H9 (cell line): Measurements from ENCODE around the gene ZNF70. TPM values are rescaled to one million over a fixed set of nuclear protein-coding genes. Genes with fewer than 3 reads are reported as not detected.

Source experiments
- DNase-seq: peaks from one replicate; pipeline ENCODE4 v3.0.0-alpha.2; 2017
- H2AFZ ChIP-seq: one replicate; pipeline ENCODE4 v1.6.1; 2013; ENCODE audit warnings: mild to moderate bottlenecking, low read length, control low read depth, moderate library complexity
- H2AK5ac ChIP-seq: 2 replicates; pipeline ENCODE4 v1.6.1; 2013; ENCODE audit warnings: low read length, control low read depth, mixed read lengths; ENCODE audit not compliant: insufficient read length
- H2BK120ac ChIP-seq: one replicate; pipeline ENCODE4 v1.6.1; 2013; ENCODE audit warnings: low read depth, mild to moderate bottlenecking, low read length, control low read depth, inconsistent platforms; ENCODE audit not compliant: poor library complexity, severe bottlenecking
- H2BK12ac ChIP-seq: 2 replicates; pipeline ENCODE4 v1.6.1; 2013; ENCODE audit warnings: low read length, control low read depth, mixed read lengths, low read depth; ENCODE audit not compliant: insufficient read length
- H2BK15ac ChIP-seq: 2 replicates; pipeline ENCODE4 v1.6.1; 2013; ENCODE audit warnings: low read depth, low read length, control low read depth
- H2BK20ac ChIP-seq: one replicate; pipeline ENCODE4 v1.6.1; 2013; ENCODE audit warnings: low read depth, mild to moderate bottlenecking, low read length, control low read depth, inconsistent platforms; ENCODE audit not compliant: poor library complexity, severe bottlenecking
- H2BK5ac ChIP-seq: 2 replicates; pipeline ENCODE4 v1.6.1; 2013; ENCODE audit warnings: low read length, control low read depth, mixed read lengths; ENCODE audit not compliant: insufficient read length
- H3K14ac ChIP-seq: 2 replicates; pipeline ENCODE4 v1.6.1; 2013; ENCODE audit warnings: low read length, control low read depth; ENCODE audit not compliant: insufficient read depth
- H3K18ac ChIP-seq: 2 replicates; pipeline ENCODE4 v1.6.1; 2013; ENCODE audit warnings: low read depth, mild to moderate bottlenecking, mixed read lengths, low read length, control low read depth; ENCODE audit not compliant: insufficient read length
- H3K23ac ChIP-seq: 2 replicates; pipeline ENCODE4 v1.6.1; 2013; ENCODE audit warnings: low read length, control low read depth, mixed read lengths, low read depth; ENCODE audit not compliant: insufficient read length
- H3K23me2 ChIP-seq: 2 replicates; pipeline ENCODE4 v1.6.1; 2013; ENCODE audit warnings: low read depth, mild to moderate bottlenecking, mixed read lengths, low read length, control low read depth; ENCODE audit not compliant: insufficient read length, poor library complexity, severe bottlenecking
- H3K27ac ChIP-seq: 2 replicates; pipeline ENCODE4 v1.5.1; 2013; ENCODE audit warnings: low read length, control low read depth, mixed read lengths, low read depth; ENCODE audit not compliant: insufficient read length
- H3K27me3 ChIP-seq: 2 replicates; pipeline ENCODE4 v1.6.1; 2013; ENCODE audit warnings: low read length, control low read depth, inconsistent platforms; ENCODE audit not compliant: insufficient read depth
- H3K4ac ChIP-seq: 2 replicates; pipeline ENCODE4 v1.6.1; 2013; ENCODE audit warnings: low read depth, mild to moderate bottlenecking, control low read depth, inconsistent platforms, low read length, moderate library complexity
- H3K4me1 ChIP-seq: 2 replicates; pipeline ENCODE4 v1.6.1; 2013; ENCODE audit warnings: low read length, control low read depth, inconsistent platforms; ENCODE audit not compliant: insufficient read depth
- H3K4me2 ChIP-seq: 2 replicates; pipeline ENCODE4 v1.6.1; 2013; ENCODE audit warnings: low read length, control low read depth, mixed read lengths; ENCODE audit not compliant: insufficient read length, insufficient read depth
- H3K56ac ChIP-seq: 2 replicates; pipeline ENCODE4 v1.6.1; 2013; ENCODE audit warnings: low read depth, mild to moderate bottlenecking, mixed read lengths, low read length, control low read depth; ENCODE audit not compliant: insufficient read length
- H3K79me1 ChIP-seq: 2 replicates; pipeline ENCODE4 v1.6.1; 2013; ENCODE audit warnings: low read depth, mild to moderate bottlenecking, moderate library complexity, low read length, control low read depth, inconsistent platforms; ENCODE audit not compliant: insufficient read depth, poor library complexity, severe bottlenecking
- H3K79me2 ChIP-seq: 2 replicates; pipeline ENCODE4 v1.6.1; 2013; ENCODE audit warnings: low read length, control low read depth, inconsistent platforms; ENCODE audit not compliant: insufficient read depth
- H3K9ac ChIP-seq: 2 replicates; pipeline ENCODE4 v1.6.1; 2013; ENCODE audit warnings: low read length, control low read depth, mixed read lengths; ENCODE audit not compliant: insufficient read length; ENCODE audit errors: extremely low read depth
- H3K9me3 ChIP-seq: one replicate; pipeline ENCODE4 v1.6.1; 2013; ENCODE audit warnings: low read depth, low read length, inconsistent platforms; ENCODE audit not compliant: control insufficient read depth
- H3T11ph ChIP-seq: one replicate; pipeline ENCODE4 v1.6.1; 2013; ENCODE audit warnings: mild to moderate bottlenecking, low read length, control low read depth, inconsistent platforms
- H4K20me1 ChIP-seq: one replicate; pipeline ENCODE4 v1.6.1; 2013; ENCODE audit not compliant: control insufficient read depth, insufficient read length, insufficient read depth
- H4K5ac ChIP-seq: 2 replicates; pipeline ENCODE4 v1.6.1; 2013; ENCODE audit warnings: low read depth, mild to moderate bottlenecking, mixed read lengths, low read length, control low read depth; ENCODE audit not compliant: insufficient read length
- H4K8ac ChIP-seq: replicated peaks from 2 replicates; pipeline ENCODE4 v1.6.1; 2013; ENCODE audit warnings: low read length, control low read depth, mixed read lengths, low read depth; ENCODE audit not compliant: insufficient read length
- H4K91ac ChIP-seq: 2 replicates; pipeline ENCODE4 v1.6.1; 2013; ENCODE audit warnings: low read depth, mild to moderate bottlenecking, moderate library complexity, mixed read lengths, low read length, control low read depth; ENCODE audit not compliant: insufficient read length
- H3K27ac Mint-ChIP-seq, 3 experiments: 2 replicates in 2 of 3; 3 replicates in 1 of 3; pipeline ENCODE4 v1.8.0; 2020 to 2021; ENCODE audit warnings: mixed read lengths in 3 of 3, mild to moderate bottlenecking in 1 of 3, moderate library complexity in 1 of 3
- H3K27me3 Mint-ChIP-seq: 2 replicates; pipeline ENCODE4 v1.8.0; 2021; ENCODE audit warnings: low read depth, mild to moderate bottlenecking, moderate library complexity, mixed read lengths
- H3K36me3 Mint-ChIP-seq, 3 experiments: 2 replicates in 2 of 3; 3 replicates in 1 of 3; pipeline ENCODE4 v1.8.0; 2020 to 2021; ENCODE audit warnings: low read depth in 3 of 3, mixed read lengths in 3 of 3; ENCODE audit not compliant: insufficient read depth in 1 of 3
- H3K4me1 Mint-ChIP-seq, 2 experiments: 2 replicates each; pipeline ENCODE4 v1.8.0; 2020; ENCODE audit warnings: mixed read lengths in 2 of 2
- H3K4me3 Mint-ChIP-seq, 2 experiments: 2 replicates in 1 of 2; 3 replicates in 1 of 2; pipeline ENCODE4 v1.8.0; 2020 to 2021; ENCODE audit warnings: mild to moderate bottlenecking in 2 of 2, mixed read lengths in 2 of 2, moderate library complexity in 1 of 2
- H3K9me3 Mint-ChIP-seq, 2 experiments: 2 replicates in 1 of 2; 3 replicates in 1 of 2; pipeline ENCODE4 v1.8.0; 2020; ENCODE audit warnings: mild to moderate bottlenecking in 2 of 2, mixed read lengths in 2 of 2, moderate library complexity in 1 of 2
- WGBS: extraction: QIAGEN DNeasy Blood & Tissue Kit; methylation state at CpG from one replicate; pipeline ENCODE4 v1.1.7; 2013; ENCODE audit warnings: missing lambda C conversion rate, low lambda C conversion rate, mixed read lengths; ENCODE audit not compliant: insufficient read length; ENCODE audit errors: extremely low coverage; 5-methylcytosine and 5-hydroxymethylcytosine counted together
- total RNA-seq: library from RNA; stranded (reverse); gene quantifications from 2 replicates; pipeline ENCODE4 v1.2.1, GENCODE V29; 2021
- TF ChIP-seq, protein P1 (sequence below): fragments of 200-600 bp; sonication (generic); conservative IDR thresholded peaks from 3 replicates; pipeline ENCODE4 v1.8.0; 2021; ENCODE audit warnings: antibody characterized with exemption, mild to moderate bottlenecking

ZNF70 gene
- total RNA-seq, 1 experiment from 2014 or later: 3.5 TPM

GRCh38 chr22:23796461-23796860, 45.5 kb upstream of the ZNF70 start:
- H4K20me1 ChIP-seq: no peaks in the 10 kb centered on the region
- H3K27ac Mint-ChIP-seq: 0 out of 7 replicates have a peak overlapping the region, but pooled peaks of 1 of the 3 experiments have one; percentile 40
- no peak for DNase-seq

More at GRCh38 chr22:23796461-23796860, 45.5 kb upstream of the ZNF70 start:
- Mint-ChIP-seq H3K9me3 (no peaks in the 10 kb centered on the region; a peak in 1 of 5 replicates), H3K4me1 (no peaks in the 10 kb centered on the region), H3K4me3 (no peak overlapping the region), H3K36me3 (peaks cover 52 to 90% (median 87%) of the 10 kb centered on the region in 3 experiments), H3K27me3 (no peaks in the 10 kb centered on the region)
- no peak overlapping the region for H4K91ac ChIP-seq
- no peak overlapping the region for H4K8ac ChIP-seq
- H2BK120ac ChIP-seq: no peak overlapping the region
- H3K23me2 ChIP-seq: no peaks in the 10 kb centered on the region
- no peak overlapping the region for H2BK12ac ChIP-seq
- H3K56ac ChIP-seq: no peak overlapping the region
- H3K4me1 ChIP-seq: no peaks in the 10 kb centered on the region
- no peak overlapping the region for H2BK5ac ChIP-seq
- no peak overlapping the region for H2BK20ac ChIP-seq
- no CpG with 5 or more reads among the region's 5 CpGs for WGBS
- no peak overlapping the region for H2AFZ ChIP-seq
- no peak overlapping the region for H2BK15ac ChIP-seq
- no peak overlapping the region for H3K4ac ChIP-seq
- no peak overlapping the region for H3K9ac ChIP-seq
- no peak overlapping the region for H3K23ac ChIP-seq
- TF ChIP-seq, protein P1, sequence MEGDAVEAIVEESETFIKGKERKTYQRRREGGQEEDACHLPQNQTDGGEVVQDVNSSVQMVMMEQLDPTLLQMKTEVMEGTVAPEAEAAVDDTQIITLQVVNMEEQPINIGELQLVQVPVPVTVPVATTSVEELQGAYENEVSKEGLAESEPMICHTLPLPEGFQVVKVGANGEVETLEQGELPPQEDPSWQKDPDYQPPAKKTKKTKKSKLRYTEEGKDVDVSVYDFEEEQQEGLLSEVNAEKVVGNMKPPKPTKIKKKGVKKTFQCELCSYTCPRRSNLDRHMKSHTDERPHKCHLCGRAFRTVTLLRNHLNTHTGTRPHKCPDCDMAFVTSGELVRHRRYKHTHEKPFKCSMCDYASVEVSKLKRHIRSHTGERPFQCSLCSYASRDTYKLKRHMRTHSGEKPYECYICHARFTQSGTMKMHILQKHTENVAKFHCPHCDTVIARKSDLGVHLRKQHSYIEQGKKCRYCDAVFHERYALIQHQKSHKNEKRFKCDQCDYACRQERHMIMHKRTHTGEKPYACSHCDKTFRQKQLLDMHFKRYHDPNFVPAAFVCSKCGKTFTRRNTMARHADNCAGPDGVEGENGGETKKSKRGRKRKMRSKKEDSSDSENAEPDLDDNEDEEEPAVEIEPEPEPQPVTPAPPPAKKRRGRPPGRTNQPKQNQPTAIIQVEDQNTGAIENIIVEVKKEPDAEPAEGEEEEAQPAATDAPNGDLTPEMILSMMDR: no peak
- no peaks in the 10 kb centered on the region for H3K79me1 ChIP-seq
- no peak overlapping the region for H3K18ac ChIP-seq
- no peak overlapping the region for H3K14ac ChIP-seq
- H3K27ac ChIP-seq: no peak overlapping the region
- H3K9me3 ChIP-seq: no peaks in the 10 kb centered on the region
- no peak overlapping the region for H2AK5ac ChIP-seq
- no peak overlapping the region for H3T11ph ChIP-seq
- no peaks in the 10 kb centered on the region; the same call in 1 of the 2 replicates for H3K27me3 ChIP-seq
- H4K5ac ChIP-seq: no peak overlapping the region
- no peaks in the 10 kb centered on the region; the same call in 1 of the 2 replicates for H3K79me2 ChIP-seq
- H3K4me2 ChIP-seq: no peak overlapping the region
